Prostate gland (tissue), 2 donors: ENCODE results near the gene TIMM8B.

ENCODE experiments used
- POLR2AphosphoS5 ChIP-seq: sonication (generic); formaldehyde crosslinking; IDR thresholded peaks from one replicate; pipeline ENCODE4 v1.6.1; 2017; ENCODE audit warnings: antibody characterized with exemption
- TF ChIP-seq, protein P1 (sequence below), 4 experiments: fragments of 200-600 bp in 2 of 4; fragments of 450-650 bp in 2 of 4; sonication (generic) in 2 of 4; IDR thresholded peaks; 1 replicate in 3 of 4; 2 replicates in 1 of 4; pipeline ENCODE4 v1.5.1; 2016 to 2019; ENCODE audit warnings: antibody characterized with exemption in 4 of 4, mild to moderate bottlenecking in 2 of 4, moderate library complexity in 2 of 4

DNA sequence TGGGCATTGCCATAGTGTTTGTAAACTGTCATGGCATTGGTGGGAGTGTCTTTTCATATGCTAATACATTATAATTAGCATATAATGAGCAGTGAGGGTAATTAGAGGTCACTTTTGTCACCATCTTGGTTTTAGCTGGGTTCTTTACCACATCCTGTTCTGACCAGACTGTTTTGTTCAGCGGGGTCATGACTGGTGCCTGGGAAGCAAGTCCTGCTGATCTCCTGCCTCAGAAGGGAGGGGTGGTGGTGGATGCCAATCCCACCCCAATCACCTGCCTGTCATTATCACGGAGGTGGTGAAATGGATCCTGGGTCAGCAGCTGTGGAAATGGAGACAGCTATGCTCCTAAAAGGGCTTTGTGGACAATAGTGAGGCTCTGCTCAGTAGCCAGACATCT is 46.2 kb upstream of the TIMM8B start:
- TF ChIP-seq, protein P1, sequence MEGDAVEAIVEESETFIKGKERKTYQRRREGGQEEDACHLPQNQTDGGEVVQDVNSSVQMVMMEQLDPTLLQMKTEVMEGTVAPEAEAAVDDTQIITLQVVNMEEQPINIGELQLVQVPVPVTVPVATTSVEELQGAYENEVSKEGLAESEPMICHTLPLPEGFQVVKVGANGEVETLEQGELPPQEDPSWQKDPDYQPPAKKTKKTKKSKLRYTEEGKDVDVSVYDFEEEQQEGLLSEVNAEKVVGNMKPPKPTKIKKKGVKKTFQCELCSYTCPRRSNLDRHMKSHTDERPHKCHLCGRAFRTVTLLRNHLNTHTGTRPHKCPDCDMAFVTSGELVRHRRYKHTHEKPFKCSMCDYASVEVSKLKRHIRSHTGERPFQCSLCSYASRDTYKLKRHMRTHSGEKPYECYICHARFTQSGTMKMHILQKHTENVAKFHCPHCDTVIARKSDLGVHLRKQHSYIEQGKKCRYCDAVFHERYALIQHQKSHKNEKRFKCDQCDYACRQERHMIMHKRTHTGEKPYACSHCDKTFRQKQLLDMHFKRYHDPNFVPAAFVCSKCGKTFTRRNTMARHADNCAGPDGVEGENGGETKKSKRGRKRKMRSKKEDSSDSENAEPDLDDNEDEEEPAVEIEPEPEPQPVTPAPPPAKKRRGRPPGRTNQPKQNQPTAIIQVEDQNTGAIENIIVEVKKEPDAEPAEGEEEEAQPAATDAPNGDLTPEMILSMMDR (IDR thresholded peaks at IDR 0.05), result no peak
- no peak for TF ChIP-seq POLR2AphosphoS5
